ENCODE data around the gene MANF.

GRCh38 chr3:51384726-51385473 is at the start of gene MANF:
- TF ChIP-seq NFIC (IDR thresholded peaks at IDR 0.05) (no peak), TAF1 (IDR thresholded peaks at IDR 0.05; ENCODE audit: low read depth) (peak; percentile 88), REST (IDR thresholded peaks at IDR 0.05; ENCODE audit: low read depth) (no peak), MAX (IDR thresholded peaks at IDR 0.05) (peak; percentile 65)

All from Ishikawa (cell line).